HG03196 (cell line): ENCODE results near the gene PODXL2.

Experiments used
- ATAC-seq: cut with Tn5 transposase; IDR thresholded peaks from one replicate; pipeline ENCODE4 v1.9.1; 2021; ENCODE audit not compliant: unreplicated experiment

Gene PODXL2

GRCh38 chr3:127629467-127630403, 750 bp downstream of the PODXL2 start:
- no peak for ATAC-seq

DNA sequence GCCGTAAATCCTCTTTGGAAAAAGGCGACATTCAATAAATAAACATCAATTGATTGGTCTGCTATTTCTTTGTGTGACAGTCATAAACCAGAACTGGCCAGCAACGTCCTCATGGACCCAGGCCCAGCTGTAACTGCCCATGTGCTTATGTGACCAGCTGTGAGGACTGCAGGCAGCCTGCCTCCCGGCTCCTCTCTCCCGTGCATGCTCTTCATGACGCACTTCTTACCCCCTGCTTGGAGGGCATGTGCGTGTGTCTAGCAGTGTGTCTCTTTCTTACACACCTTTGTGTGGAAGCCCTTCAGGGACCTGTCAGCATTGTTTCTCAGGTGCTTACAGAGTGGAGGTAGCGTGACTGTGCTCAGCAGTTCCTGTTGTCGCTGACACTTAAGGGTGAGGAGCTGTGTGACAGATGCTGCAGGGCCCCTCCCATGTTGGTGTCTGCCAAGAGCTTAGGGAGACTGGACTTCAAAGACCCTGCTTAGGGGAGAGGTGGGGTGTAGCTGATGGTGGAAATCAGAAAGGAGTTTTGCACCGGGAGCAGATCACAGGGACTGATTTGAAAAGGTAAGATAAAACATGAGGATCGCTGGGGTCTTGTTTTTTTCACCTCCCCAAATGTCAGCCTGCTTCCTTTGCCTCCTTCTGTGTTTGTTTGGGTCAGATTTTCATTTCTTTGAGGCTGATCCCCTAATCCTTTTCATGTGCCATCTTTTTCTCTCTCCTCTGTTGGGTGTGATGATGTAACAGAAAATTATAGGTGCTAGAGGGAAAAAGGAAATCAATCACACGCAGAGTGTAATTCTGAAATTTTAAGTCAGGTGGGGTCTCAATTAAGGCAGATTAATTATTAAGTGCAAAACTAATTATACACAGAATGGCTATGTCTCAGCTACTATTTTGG, 2.1 kb downstream of the PODXL2 start:
- ATAC-seq, result no peak

GRCh38 chr3:127632035-127632820, 3.2 kb downstream of the PODXL2 start:
- ATAC-seq, result no peak

GRCh38 chr3:127634653-127635052, 5.7 kb downstream of the PODXL2 start:
- no peak for ATAC-seq

GRCh38 chr3:127637546-127637945, 8.6 kb downstream of the PODXL2 start:
- no peak for ATAC-seq

DNA sequence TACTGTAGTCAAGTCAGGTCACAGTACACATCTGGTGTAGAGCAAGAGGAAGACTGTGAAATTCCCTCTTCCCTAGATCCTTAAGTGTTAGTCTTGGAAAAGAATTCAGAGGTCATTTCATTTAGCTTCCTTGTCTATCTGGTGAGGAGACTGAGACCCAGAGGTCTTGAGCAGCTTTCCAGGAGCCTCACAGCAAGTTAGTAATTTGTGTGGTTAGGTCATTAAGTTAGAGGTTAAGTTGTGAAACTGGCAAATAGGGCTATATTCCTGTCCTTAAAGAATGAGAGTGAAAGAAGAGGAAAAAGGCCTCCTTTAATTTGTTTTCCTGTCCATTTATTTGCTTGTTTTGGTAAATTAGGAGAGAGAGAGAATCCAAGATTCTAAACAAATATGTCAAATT, 9.0 kb downstream of the PODXL2 start:
- ATAC-seq, result no peak

- no peak for ATAC-seq
These were observed 10.4 kb downstream of the PODXL2 start for GRCh38 chr3:127639173-127640041.

- no peak for ATAC-seq
These were observed 11.0 kb downstream of the PODXL2 start for GRCh38 chr3:127640042-127640355.

GRCh38 chr3:127644641-127645370, 15.8 kb downstream of the PODXL2 start:
- ATAC-seq, result no peak

- no peak for ATAC-seq
These were observed 16.5 kb downstream of the PODXL2 start for GRCh38 chr3:127645371-127646015.

GRCh38 chr3:127646501-127647046, 17.6 kb downstream of the PODXL2 start:
- ATAC-seq, result no peak

DNA sequence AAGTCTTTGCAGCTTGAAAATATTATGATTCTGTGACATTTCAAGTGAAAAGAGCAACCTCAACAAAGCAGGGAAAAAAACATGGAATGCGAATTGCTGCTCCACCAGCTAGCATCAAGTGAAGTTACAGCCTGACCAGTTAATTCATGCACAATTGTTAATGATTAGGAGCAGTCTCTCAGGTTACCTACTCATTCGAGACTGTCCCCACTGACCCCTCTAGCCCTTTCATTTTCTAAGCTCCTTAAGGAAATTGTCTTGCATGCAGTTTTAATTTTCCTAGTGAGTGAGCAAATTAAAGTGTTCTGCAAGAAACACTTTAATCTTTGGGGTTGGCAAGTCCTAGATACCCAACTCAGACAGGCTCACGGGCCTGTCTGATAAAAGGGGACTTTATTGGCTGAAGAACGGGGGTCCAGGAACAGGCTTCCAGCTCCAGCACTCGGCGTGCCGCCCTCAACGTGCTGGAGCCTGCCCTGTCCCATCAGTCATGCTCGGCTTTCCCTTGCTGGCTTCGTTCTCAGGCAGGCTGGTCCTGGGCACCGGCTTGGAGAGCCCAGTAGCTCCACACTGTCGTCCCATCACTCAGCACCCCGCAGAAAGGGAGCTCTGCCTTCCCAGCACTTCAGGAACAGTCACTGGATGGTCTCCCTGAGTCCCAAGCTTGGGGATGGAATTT, 18.3 kb downstream of the PODXL2 start:
- ATAC-seq, result no peak

- no peak for ATAC-seq
These were observed 18.8 kb downstream of the PODXL2 start for GRCh38 chr3:127647845-127648204.

- ATAC-seq, result no peak
These were observed 21.3 kb downstream of the PODXL2 start for GRCh38 chr3:127650236-127650635.

DNA sequence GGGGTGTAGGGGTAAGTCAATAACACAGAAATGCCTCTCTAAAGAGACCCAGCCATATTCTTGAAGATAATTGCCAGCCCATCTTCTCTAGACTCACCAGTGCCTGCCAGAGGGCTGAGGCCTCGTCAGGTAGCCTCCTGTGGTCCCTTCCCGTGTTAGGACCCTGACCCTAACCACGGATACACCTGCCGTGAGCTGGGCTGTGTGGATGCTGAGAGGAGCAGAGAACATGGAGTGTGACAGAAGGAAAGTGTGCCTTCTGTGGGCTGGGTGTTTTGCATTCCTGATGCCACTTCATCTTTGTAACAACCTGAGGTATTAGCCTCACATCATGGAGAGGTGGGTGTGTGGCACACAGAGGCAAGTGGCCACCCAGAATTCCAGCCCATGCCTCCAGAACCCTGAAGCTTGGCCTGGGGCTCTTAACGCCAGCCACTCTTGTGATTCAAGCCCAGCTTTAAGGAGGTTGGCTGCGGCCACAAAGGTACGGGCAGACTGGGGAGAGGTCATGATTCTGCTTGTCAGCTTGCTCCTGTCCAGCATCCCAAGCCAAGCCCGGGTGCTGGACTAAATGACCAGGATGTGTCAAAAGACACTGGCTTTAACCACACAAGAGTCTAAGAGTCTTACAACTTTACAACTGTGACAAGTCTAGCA, 22.7 kb downstream of the PODXL2 start:
- ATAC-seq, result no peak

DNA sequence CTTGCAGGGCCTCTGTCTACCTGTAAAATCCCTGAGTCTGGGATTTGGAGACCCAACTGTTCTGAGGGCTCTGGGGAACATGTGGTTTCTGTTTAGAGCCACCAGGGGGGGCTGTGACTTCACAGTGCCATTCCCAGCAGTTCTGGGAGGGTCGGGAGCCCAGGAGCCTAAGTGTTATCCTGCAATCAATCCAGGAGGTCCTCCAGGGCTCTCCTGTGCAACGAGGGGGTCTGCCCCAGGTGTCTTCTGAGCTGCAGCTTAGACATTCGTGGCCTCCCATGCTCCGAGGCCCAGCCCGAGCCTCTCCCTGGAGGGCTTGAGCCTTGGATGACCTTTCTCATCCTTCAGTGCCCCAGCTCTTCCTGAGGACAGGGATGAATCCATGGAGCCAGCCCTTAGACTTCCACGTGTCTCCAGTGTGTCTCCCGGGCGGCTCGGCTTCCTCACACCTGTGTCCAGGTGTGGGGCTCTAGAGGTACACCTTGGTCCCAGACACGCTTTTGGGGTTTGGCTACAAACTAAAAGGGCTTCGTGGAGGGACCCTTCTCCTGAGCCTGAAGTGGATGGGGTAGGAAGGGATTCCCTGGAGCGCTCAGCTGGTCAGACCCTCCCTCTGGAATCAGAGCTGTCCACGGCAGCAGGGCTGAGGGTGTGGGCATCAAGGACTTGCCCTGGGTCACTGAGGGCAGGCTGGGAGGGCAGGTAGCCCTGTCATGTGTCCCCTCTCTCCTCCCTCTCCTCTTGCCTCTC, 23.4 kb downstream of the PODXL2 start:
- no peak for ATAC-seq

DNA sequence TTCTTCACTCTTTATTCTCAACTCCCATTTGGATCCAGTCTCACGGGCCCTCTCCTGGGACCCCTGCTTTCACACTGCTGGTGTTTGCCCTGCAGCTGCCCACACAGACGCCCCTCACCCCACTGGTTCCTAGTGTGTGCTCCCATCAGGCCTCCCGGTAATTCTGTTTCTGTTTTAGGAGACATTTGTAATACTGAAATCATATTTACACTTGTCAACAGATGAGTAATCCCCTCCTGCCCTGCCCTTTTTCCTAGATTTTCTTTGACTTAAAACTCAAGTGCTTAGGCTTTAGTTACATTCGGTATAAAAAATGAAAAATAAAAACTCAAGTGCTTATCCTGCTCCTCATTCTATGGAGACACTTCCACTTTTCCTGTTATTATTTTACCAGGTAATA, 25.4 kb downstream of the PODXL2 start:
- ATAC-seq, result no peak
